Neural cell (in vitro differentiated cells): ENCODE results near the gene PUM1. TPM values are rescaled to one million over a fixed set of nuclear protein-coding genes. Genes with fewer than 3 reads are reported as not detected.

ENCODE experiments used
- H2AFZ ChIP-seq: fragments of 200-600, 300-800 bp; sonication (generic), shearing (Covaris generic); 2 replicates; pipeline ENCODE4 v1.6.0; 2014; ENCODE audit warnings: low read depth, mild to moderate bottlenecking, antibody characterized with exemption, low read length, moderate library complexity
- H3F3A ChIP-seq: fragments of 200-600 bp; shearing (Covaris generic); 2 replicates; pipeline ENCODE4 v1.6.1; 2016; ENCODE audit warnings: mild to moderate bottlenecking, moderate library complexity, mixed read lengths, antibody characterized with exemption, low read length; ENCODE audit not compliant: insufficient read depth, poor library complexity, severe bottlenecking
- H3K27ac ChIP-seq: fragments of 200-600, 300-800 bp; sonication (generic), shearing (Covaris generic); 2 replicates; pipeline ENCODE4 v1.5.1; 2014; ENCODE audit warnings: mild to moderate bottlenecking, low read length, moderate library complexity
- H3K27me3 ChIP-seq: fragments of 300-800, 200-600 bp; sonication (generic), shearing (Covaris generic); 2 replicates; pipeline ENCODE4 v1.6.0; 2014; ENCODE audit warnings: mild to moderate bottlenecking, low read depth, low read length, moderate library complexity; ENCODE audit not compliant: insufficient read depth
- H3K36me3 ChIP-seq: fragments of 300-800, 200-600 bp; sonication (generic), shearing (Covaris generic); 2 replicates; pipeline ENCODE4 v1.5.1; 2014; ENCODE audit warnings: mild to moderate bottlenecking, antibody characterized with exemption, low read length, moderate library complexity; ENCODE audit not compliant: insufficient read depth
- H3K4me2 ChIP-seq: fragments of 300-800, 200-600 bp; sonication (generic), shearing (Covaris generic); 2 replicates; pipeline ENCODE4 v1.6.0; 2014; ENCODE audit warnings: mild to moderate bottlenecking, low read length
- H3K4me3 ChIP-seq: fragments of 300-800, 200-600 bp; sonication (generic), shearing (Covaris generic); 2 replicates; pipeline ENCODE4 v1.5.1; 2014; ENCODE audit warnings: mild to moderate bottlenecking, low read length, moderate library complexity
- H3K79me2 ChIP-seq: fragments of 200-600 bp; shearing (Covaris generic); replicated peaks from 2 replicates; pipeline ENCODE4 v1.6.0; 2014; ENCODE audit warnings: mild to moderate bottlenecking, low read length, moderate library complexity; ENCODE audit not compliant: insufficient read depth
- H3K9ac ChIP-seq: fragments of 300-800, 200-600 bp; sonication (generic), shearing (Covaris generic); 2 replicates; pipeline ENCODE4 v1.6.1; 2016; ENCODE audit warnings: mild to moderate bottlenecking, low read length, mixed read lengths
- H3K9me2 ChIP-seq: fragments of 200-600 bp; shearing (Covaris generic); 2 replicates; pipeline ENCODE4 v1.6.1; 2016; ENCODE audit warnings: mild to moderate bottlenecking, low read length, mixed read lengths; ENCODE audit not compliant: insufficient read depth
- H3K9me3 ChIP-seq: fragments of 200-600, 300-800 bp; sonication (generic), shearing (Covaris generic); 2 replicates; pipeline ENCODE4 v1.6.1; 2016; ENCODE audit warnings: mild to moderate bottlenecking, mixed run types, low read length, moderate library complexity, mixed read lengths
- H4K20me1 ChIP-seq: fragments of 200-600 bp; shearing (Covaris generic); 2 replicates; pipeline ENCODE4 v1.6.1; 2016; ENCODE audit warnings: mild to moderate bottlenecking, mixed run types; ENCODE audit not compliant: insufficient read depth
- EP300 ChIP-seq: fragments of 450-650 bp; conservative IDR thresholded peaks from 2 replicates; pipeline ENCODE4 v1.6.1; 2014; ENCODE audit warnings: antibody characterized with exemption, mild to moderate bottlenecking, moderate library complexity; ENCODE audit not compliant: poor library complexity, severe bottlenecking
- EZH2 ChIP-seq: fragments of 200-600, 300-800 bp; shearing (Covaris generic), sonication (generic); IDR thresholded peaks from 2 replicates; pipeline ENCODE4 v1.6.1; 2014; ENCODE audit warnings: antibody characterized with exemption, low read length, borderline replicate concordance, mild to moderate bottlenecking; ENCODE audit not compliant: insufficient read depth, poor library complexity, severe bottlenecking
- MXI1 ChIP-seq: fragments of 450-650 bp; conservative IDR thresholded peaks from 2 replicates; pipeline ENCODE4 v1.6.1; 2014; ENCODE audit warnings: antibody characterized with exemption, mild to moderate bottlenecking; ENCODE audit not compliant: poor library complexity, severe bottlenecking
- POLR2AphosphoS5 ChIP-seq: IDR thresholded peaks from 2 replicates; pipeline ENCODE4 v1.6.1; 2012
- RAD21 ChIP-seq: fragments of 450-650 bp; conservative IDR thresholded peaks from 2 replicates; pipeline ENCODE4 v1.6.1; 2014; ENCODE audit warnings: antibody characterized with exemption, mild to moderate bottlenecking, moderate library complexity
- SMC3 ChIP-seq: fragments of 450-650 bp; conservative IDR thresholded peaks from 2 replicates; pipeline ENCODE4 v1.6.1; 2014; ENCODE audit warnings: antibody characterized with exemption, mild to moderate bottlenecking, moderate library complexity; ENCODE audit not compliant: poor library complexity
- TAF1 ChIP-seq: IDR thresholded peaks from 2 replicates; pipeline ENCODE4 v1.6.1; 2012; ENCODE audit warnings: low read depth
- polyA plus RNA-seq: library from polyadenylated mRNA; depleted of rRNA; stranded (reverse); fragments of >200 nt; gene quantifications from 2 replicates; pipeline ENCODE4 v1.2.3, GENCODE V29; 2014
- TF ChIP-seq, protein P1 (sequence below): IDR thresholded peaks from 2 replicates; pipeline ENCODE4 v1.6.1; 2012; ENCODE audit warnings: borderline replicate concordance
- TF ChIP-seq, protein P2 (sequence below): fragments of 450-650 bp; IDR thresholded peaks from 2 replicates; pipeline ENCODE4 v1.5.1; 2014; ENCODE audit warnings: antibody characterized with exemption, mild to moderate bottlenecking, moderate library complexity; ENCODE audit not compliant: poor library complexity, severe bottlenecking

The PUM1 gene
- polyA plus RNA-seq, 1 donor from 2014 or later, result 60.8 TPM

- H3K9me2 ChIP-seq, result no peaks in the 10 kb centered on the region
- H3K36me3 ChIP-seq, result peaks cover 5% of the 10 kb centered on the region
- H3K9me3 ChIP-seq, result no peaks in the 10 kb centered on the region
- no peaks in the 10 kb centered on the region for H3K27me3 ChIP-seq
- H2AFZ ChIP-seq, result no peak overlapping the region
- H3K79me2 ChIP-seq, result no peaks in the 10 kb centered on the region
- no peaks in the 10 kb centered on the region for H4K20me1 ChIP-seq
- H3K4me2 ChIP-seq, result no peak overlapping the region
- no peak overlapping the region for H3K27ac ChIP-seq
- no peak overlapping the region for H3K4me3 ChIP-seq
- TF ChIP-seq TAF1 (no peak), MXI1 (no peak), EZH2 (no peak), RAD21 (no peak), EP300 (no peak), SMC3 (no peak), POLR2AphosphoS5 (no peak)
- TF ChIP-seq, protein P1, sequence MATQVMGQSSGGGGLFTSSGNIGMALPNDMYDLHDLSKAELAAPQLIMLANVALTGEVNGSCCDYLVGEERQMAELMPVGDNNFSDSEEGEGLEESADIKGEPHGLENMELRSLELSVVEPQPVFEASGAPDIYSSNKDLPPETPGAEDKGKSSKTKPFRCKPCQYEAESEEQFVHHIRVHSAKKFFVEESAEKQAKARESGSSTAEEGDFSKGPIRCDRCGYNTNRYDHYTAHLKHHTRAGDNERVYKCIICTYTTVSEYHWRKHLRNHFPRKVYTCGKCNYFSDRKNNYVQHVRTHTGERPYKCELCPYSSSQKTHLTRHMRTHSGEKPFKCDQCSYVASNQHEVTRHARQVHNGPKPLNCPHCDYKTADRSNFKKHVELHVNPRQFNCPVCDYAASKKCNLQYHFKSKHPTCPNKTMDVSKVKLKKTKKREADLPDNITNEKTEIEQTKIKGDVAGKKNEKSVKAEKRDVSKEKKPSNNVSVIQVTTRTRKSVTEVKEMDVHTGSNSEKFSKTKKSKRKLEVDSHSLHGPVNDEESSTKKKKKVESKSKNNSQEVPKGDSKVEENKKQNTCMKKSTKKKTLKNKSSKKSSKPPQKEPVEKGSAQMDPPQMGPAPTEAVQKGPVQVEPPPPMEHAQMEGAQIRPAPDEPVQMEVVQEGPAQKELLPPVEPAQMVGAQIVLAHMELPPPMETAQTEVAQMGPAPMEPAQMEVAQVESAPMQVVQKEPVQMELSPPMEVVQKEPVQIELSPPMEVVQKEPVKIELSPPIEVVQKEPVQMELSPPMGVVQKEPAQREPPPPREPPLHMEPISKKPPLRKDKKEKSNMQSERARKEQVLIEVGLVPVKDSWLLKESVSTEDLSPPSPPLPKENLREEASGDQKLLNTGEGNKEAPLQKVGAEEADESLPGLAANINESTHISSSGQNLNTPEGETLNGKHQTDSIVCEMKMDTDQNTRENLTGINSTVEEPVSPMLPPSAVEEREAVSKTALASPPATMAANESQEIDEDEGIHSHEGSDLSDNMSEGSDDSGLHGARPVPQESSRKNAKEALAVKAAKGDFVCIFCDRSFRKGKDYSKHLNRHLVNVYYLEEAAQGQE, result no peak
- TF ChIP-seq, protein P2, sequence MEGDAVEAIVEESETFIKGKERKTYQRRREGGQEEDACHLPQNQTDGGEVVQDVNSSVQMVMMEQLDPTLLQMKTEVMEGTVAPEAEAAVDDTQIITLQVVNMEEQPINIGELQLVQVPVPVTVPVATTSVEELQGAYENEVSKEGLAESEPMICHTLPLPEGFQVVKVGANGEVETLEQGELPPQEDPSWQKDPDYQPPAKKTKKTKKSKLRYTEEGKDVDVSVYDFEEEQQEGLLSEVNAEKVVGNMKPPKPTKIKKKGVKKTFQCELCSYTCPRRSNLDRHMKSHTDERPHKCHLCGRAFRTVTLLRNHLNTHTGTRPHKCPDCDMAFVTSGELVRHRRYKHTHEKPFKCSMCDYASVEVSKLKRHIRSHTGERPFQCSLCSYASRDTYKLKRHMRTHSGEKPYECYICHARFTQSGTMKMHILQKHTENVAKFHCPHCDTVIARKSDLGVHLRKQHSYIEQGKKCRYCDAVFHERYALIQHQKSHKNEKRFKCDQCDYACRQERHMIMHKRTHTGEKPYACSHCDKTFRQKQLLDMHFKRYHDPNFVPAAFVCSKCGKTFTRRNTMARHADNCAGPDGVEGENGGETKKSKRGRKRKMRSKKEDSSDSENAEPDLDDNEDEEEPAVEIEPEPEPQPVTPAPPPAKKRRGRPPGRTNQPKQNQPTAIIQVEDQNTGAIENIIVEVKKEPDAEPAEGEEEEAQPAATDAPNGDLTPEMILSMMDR, result no peak
- no peaks in the 10 kb centered on the region for H3F3A ChIP-seq
- no peak overlapping the region for H3K9ac ChIP-seq
These were observed 131.7 kb downstream of the PUM1 start for GRCh38 chr1:30933874-30934252.

GRCh38 chr1:30930631-30931173 lies 134.8 kb downstream of the PUM1 start:
- Histone ChIP-seq H4K20me1 (no peaks in the 10 kb centered on the region), H3K79me2 (no peaks in the 10 kb centered on the region)
- TF ChIP-seq POLR2AphosphoS5 (no peak), TAF1 (no peak), RAD21 (no peak)
- TF ChIP-seq, protein P1, result no peak
- TF ChIP-seq, protein P2, result no peak

More at GRCh38 chr1:30930631-30931173, 134.8 kb downstream of the PUM1 start:
- Histone ChIP-seq H3K4me2 (no peak overlapping the region), H3K9ac (no peak overlapping the region), H3K36me3 (peaks cover 5% of the 10 kb centered on the region), H3K9me3 (no peaks in the 10 kb centered on the region), H3K27ac (no peak overlapping the region), H3K9me2 (no peaks in the 10 kb centered on the region), H2AFZ (no peak overlapping the region), H3K4me3 (no peak overlapping the region), H3F3A (no peaks in the 10 kb centered on the region), H3K27me3 (no peaks in the 10 kb centered on the region)
